ENCODE results near the gene SDR42E2.

DNA sequence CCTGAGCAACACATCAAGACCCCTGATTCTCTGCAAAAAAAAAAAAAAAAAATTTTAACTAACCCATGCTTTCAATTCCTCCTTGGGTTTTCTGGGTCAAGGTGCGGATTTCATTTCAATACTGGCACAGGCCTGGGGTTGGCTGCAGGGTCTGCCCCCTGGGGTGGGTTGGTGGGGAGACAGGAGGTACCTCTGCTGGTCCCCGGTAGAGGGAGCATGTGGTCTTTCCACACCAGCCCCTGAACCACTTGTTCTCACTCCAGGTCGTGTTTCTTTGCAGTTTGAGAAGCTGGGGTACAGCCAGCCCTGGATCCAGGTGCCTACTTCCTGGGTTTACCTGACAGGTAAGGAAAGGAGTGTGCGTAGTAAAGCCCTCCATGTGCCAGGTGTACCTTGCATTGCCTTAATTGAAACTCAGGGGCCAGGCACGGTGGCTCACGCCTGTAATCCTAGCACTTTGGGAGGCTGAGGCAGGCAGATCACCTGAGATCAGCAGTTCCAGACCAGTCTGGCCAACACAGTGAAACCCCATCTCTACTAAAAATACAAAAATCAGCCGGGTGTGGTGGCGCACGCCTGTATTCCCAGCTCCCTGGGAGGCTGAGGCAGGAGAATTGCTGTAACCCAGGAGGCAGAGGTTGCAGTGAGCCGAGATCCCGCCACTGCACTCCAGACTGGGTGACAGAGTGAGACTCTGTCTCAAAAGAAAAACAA, 21.8 kb downstream of the SDR42E2 start:
- TF ChIP-seq, protein P1, sequence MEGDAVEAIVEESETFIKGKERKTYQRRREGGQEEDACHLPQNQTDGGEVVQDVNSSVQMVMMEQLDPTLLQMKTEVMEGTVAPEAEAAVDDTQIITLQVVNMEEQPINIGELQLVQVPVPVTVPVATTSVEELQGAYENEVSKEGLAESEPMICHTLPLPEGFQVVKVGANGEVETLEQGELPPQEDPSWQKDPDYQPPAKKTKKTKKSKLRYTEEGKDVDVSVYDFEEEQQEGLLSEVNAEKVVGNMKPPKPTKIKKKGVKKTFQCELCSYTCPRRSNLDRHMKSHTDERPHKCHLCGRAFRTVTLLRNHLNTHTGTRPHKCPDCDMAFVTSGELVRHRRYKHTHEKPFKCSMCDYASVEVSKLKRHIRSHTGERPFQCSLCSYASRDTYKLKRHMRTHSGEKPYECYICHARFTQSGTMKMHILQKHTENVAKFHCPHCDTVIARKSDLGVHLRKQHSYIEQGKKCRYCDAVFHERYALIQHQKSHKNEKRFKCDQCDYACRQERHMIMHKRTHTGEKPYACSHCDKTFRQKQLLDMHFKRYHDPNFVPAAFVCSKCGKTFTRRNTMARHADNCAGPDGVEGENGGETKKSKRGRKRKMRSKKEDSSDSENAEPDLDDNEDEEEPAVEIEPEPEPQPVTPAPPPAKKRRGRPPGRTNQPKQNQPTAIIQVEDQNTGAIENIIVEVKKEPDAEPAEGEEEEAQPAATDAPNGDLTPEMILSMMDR (IDR thresholded peaks at IDR 0.05): peak; percentile 56
- no peak for TF ChIP-seq EZH2 (IDR thresholded peaks at IDR 0.05; ENCODE audit: borderline replicate concordance, insufficient read depth, low read depth, low read length, poor library complexity, severe bottlenecking)
